ENCODE data around the gene RIPK1. TPM values are rescaled to one million over a fixed set of nuclear protein-coding genes. Genes with fewer than 3 reads are reported as not detected.

The RIPK1 gene
- total and polyA plus RNA-seq, 9 of the 15 experiments (the other 6 are each of a cell fraction or from before 2014, with no cell fraction given): 3.8 to 24.9 (median 17.7) TPM

GRCh38 chr6:3063733-3064700 lies 4.3 kb upstream of the RIPK1 start (continued):
- TF ChIP-seq ZBTB49 (CRISPR knock-in tag; IDR thresholded peaks at IDR 0.05; ENCODE audit: borderline replicate concordance) (no peak), TFAM (CRISPR knock-in tag; conservative IDR thresholded peaks at IDR 0.05) (no peak), PHF8 (IDR thresholded peaks at IDR 0.05; ENCODE audit: borderline replicate concordance, low read length) (peak; percentile 98), SMARCE1 (IDR thresholded peaks at IDR 0.05) (no peak; the same call in 1 of the 2 replicates), CCAR2 (IDR thresholded peaks at IDR 0.05; ENCODE audit: low read depth, low read length) (no peak), ZBED1 (IDR thresholded peaks at IDR 0.05) (no peak; the same call in 1 of the 2 replicates), ZNF124 (CRISPR knock-in tag; IDR thresholded peaks at IDR 0.05) (no peak), ZFP36 (IDR thresholded peaks at IDR 0.05; ENCODE audit: low read depth, low read length, partially characterized antibody) (no peak), GTF2A2 (tag; IDR thresholded peaks at IDR 0.05) (peak; percentile 70; the same call in 1 of the 2 replicates), TCF7L2 (IDR thresholded peaks at IDR 0.05; ENCODE audit: low read depth, low read length) (no peak), ZNF134 (CRISPR knock-in tag; conservative IDR thresholded peaks at IDR 0.05) (no peak), C11orf30 (IDR thresholded peaks at IDR 0.05; ENCODE audit: low read depth) (no peak), YBX1 (IDR thresholded peaks at IDR 0.05) (no peak), RCOR1 (IDR thresholded peaks at IDR 0.05; ENCODE audit: borderline replicate concordance in 1 of 2, low read depth in 2 of 2, low read length in 2 of 2) (0 out of 4 replicates have a peak, but pooled peaks of 1 of the 2 experiments have one; percentile 28), SNRNP70 (optimal IDR thresholded peaks at IDR 0.05; ENCODE audit: low read depth, low read length) (no peak), NBN (IDR thresholded peaks at IDR 0.05; ENCODE audit: low read depth) (peak; percentile 23; the same call in 1 of the 2 replicates), CC2D1A (IDR thresholded peaks at IDR 0.05) (no peak), ZNF24 (IDR thresholded peaks at IDR 0.05) (no peak), ZNF197 (CRISPR knock-in tag; IDR thresholded peaks at IDR 0.05; ENCODE audit: low read depth) (no peak), CHD2 (IDR thresholded peaks at IDR 0.05; ENCODE audit: low read depth, low read length) (no peak), PRPF4 (IDR thresholded peaks at IDR 0.05; ENCODE audit: insufficient read depth, low read depth, low read length, poor library complexity, severe bottlenecking) (no peak), HNRNPK (IDR thresholded peaks at IDR 0.05; ENCODE audit: low read depth, low read length, poor library complexity, severe bottlenecking) (no peak), MXD1 (CRISPR knock-in tag; IDR thresholded peaks at IDR 0.05; ENCODE audit: borderline replicate concordance, poor library complexity, severe bottlenecking) (no peak), ZSCAN29 (IDR thresholded peaks at IDR 0.05) (no peak)
